ENCODE data around the gene LHX6. TPM values are rescaled to one million over a fixed set of nuclear protein-coding genes. Genes with fewer than 3 reads are reported as not detected.

LHX6 gene
- total and polyA plus RNA-seq, 2 of the 13 experiments (the other 11 are each of a cell fraction or from before 2014, with no cell fraction given): 1.1 to 1.3 TPM

DNA sequence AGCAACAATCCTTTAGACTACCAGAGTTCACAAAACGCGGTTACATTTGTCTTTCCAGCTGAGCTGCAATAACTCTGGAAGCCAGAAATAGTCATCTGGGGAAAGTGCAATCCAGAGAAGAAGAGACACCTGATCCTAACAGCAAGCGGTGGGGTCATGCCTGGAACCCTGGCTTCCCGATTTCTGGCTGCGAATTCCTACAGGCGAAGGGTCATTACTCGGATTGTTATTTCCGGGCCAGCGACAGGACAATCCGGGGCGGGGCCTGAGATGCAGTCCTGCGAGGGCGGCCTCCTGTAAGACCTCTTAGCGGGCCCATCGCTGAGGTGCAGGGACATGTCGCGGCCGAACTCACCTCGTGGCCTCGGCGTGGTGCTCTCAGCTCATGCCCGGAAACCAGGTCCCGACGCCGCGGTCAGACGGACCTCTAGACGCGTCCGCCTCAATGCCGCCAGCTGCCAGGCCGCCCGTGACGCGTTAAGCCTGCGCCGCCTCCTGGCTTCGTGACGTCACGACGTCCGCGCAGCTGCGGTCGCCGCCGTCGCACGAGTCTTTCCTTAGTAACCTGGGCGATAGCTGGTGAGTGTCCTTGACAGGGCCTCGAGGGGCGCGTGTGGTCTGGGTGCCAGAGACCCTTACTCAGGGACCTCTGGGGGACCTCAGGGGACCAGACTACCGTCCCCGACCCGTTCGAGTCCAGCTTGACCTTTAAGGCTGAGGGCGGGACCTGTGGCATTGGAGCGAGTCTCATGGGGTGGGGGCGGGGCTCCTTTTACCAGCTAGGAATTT is 35.8 kb upstream of the LHX6 start, which contains the start of the genes MRRF and RBM18 (continued):
- TF ChIP-seq ZSCAN9 (CRISPR knock-in tag; IDR thresholded peaks at IDR 0.05; ENCODE audit: borderline replicate concordance) (peak; percentile 90), ZBTB3 (CRISPR knock-in tag; IDR thresholded peaks at IDR 0.05; ENCODE audit: borderline replicate concordance, low read depth) (peak; percentile 61; the same call in 1 of the 2 replicates), ZNF460 (CRISPR knock-in tag; IDR thresholded peaks at IDR 0.05; ENCODE audit: borderline replicate concordance) (no peak), MLLT10 (CRISPR knock-in tag; IDR thresholded peaks at IDR 0.05) (no peak), RORA (CRISPR knock-in tag; IDR thresholded peaks at IDR 0.05) (no peak), ZNF670 (CRISPR knock-in tag; IDR thresholded peaks at IDR 0.05; ENCODE audit: borderline replicate concordance) (peak; percentile 88; the same call in 1 of the 2 replicates), ZBTB38 (CRISPR knock-in tag; IDR thresholded peaks at IDR 0.05) (peak; percentile 98), CENPX (CRISPR knock-in tag; IDR thresholded peaks at IDR 0.05) (no peak), TCF7 (IDR thresholded peaks at IDR 0.05; ENCODE audit: low read depth) (no peak), BCL6 (CRISPR knock-in tag; IDR thresholded peaks at IDR 0.05) (peak; percentile 55), ZNF136 (CRISPR knock-in tag; IDR thresholded peaks at IDR 0.05; ENCODE audit: low read depth) (peak; percentile 82; the same call in 1 of the 2 replicates), NONO (IDR thresholded peaks at IDR 0.05) (no peak), NONO (CRISPR knock-in tag; conservative IDR thresholded peaks at IDR 0.05) (peak; percentile 83), CCAR2 (optimal IDR thresholded peaks at IDR 0.05; ENCODE audit: low read depth, low read length) (no peak), ARID2 (CRISPR knock-in tag; IDR thresholded peaks at IDR 0.05; ENCODE audit: borderline replicate concordance) (peak; percentile 91), ZNF619 (CRISPR knock-in tag; IDR thresholded peaks at IDR 0.05) (0 out of 2 replicates have a peak, but pooled peaks have one; percentile 58), TARDBP (CRISPR knock-in tag; IDR thresholded peaks at IDR 0.05) (peak; percentile 86), FOXP1 (IDR thresholded peaks at IDR 0.05) (no peak), FOXP1 (CRISPR knock-in tag; IDR thresholded peaks at IDR 0.05) (peak; percentile 13; the same call in 1 of the 2 replicates)
- TF ChIP-seq, protein P1, sequence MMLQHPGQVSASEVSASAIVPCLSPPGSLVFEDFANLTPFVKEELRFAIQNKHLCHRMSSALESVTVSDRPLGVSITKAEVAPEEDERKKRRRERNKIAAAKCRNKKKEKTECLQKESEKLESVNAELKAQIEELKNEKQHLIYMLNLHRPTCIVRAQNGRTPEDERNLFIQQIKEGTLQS (CRISPR knock-in tag; IDR thresholded peaks at IDR 0.05): peak; percentile 68
- TF ChIP-seq, protein P2, sequence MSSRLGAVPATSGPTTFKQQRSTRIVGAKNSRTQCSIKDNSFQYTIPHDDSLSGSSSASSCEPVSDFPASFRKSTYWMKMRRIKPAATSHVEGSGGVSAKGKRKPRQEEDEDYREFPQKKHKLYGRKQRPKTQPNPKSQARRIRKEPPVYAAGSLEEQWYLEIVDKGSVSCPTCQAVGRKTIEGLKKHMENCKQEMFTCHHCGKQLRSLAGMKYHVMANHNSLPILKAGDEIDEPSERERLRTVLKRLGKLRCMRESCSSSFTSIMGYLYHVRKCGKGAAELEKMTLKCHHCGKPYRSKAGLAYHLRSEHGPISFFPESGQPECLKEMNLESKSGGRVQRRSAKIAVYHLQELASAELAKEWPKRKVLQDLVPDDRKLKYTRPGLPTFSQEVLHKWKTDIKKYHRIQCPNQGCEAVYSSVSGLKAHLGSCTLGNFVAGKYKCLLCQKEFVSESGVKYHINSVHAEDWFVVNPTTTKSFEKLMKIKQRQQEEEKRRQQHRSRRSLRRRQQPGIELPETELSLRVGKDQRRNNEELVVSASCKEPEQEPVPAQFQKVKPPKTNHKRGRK (CRISPR knock-in tag; IDR thresholded peaks at IDR 0.05): no peak
- TF ChIP-seq, protein P3, sequence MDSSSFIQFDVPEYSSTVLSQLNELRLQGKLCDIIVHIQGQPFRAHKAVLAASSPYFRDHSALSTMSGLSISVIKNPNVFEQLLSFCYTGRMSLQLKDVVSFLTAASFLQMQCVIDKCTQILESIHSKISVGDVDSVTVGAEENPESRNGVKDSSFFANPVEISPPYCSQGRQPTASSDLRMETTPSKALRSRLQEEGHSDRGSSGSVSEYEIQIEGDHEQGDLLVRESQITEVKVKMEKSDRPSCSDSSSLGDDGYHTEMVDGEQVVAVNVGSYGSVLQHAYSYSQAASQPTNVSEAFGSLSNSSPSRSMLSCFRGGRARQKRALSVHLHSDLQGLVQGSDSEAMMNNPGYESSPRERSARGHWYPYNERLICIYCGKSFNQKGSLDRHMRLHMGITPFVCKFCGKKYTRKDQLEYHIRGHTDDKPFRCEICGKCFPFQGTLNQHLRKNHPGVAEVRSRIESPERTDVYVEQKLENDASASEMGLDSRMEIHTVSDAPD (CRISPR knock-in tag; IDR thresholded peaks at IDR 0.05): peak; percentile 67
- TF ChIP-seq, protein P4, sequence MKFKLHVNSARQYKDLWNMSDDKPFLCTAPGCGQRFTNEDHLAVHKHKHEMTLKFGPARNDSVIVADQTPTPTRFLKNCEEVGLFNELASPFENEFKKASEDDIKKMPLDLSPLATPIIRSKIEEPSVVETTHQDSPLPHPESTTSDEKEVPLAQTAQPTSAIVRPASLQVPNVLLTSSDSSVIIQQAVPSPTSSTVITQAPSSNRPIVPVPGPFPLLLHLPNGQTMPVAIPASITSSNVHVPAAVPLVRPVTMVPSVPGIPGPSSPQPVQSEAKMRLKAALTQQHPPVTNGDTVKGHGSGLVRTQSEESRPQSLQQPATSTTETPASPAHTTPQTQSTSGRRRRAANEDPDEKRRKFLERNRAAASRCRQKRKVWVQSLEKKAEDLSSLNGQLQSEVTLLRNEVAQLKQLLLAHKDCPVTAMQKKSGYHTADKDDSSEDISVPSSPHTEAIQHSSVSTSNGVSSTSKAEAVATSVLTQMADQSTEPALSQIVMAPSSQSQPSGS (CRISPR knock-in tag; IDR thresholded peaks at IDR 0.05): peak; percentile 89
- TF ChIP-seq, protein P5, sequence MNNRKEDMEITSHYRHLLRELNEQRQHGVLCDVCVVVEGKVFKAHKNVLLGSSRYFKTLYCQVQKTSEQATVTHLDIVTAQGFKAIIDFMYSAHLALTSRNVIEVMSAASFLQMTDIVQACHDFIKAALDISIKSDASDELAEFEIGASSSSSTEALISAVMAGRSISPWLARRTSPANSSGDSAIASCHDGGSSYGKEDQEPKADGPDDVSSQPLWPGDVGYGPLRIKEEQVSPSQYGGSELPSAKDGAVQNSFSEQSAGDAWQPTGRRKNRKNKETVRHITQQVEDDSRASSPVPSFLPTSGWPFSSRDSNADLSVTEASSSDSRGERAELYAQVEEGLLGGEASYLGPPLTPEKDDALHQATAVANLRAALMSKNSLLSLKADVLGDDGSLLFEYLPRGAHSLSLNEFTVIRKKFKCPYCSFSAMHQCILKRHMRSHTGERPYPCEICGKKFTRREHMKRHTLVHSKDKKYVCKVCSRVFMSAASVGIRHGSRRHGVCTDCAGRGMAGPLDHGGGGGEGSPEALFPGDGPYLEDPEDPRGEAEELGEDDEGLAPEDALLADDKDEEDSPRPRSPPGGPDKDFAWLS (CRISPR knock-in tag; IDR thresholded peaks at IDR 0.05; ENCODE audit: borderline replicate concordance): no peak

Measured in HepG2 (cell line).